GM18519 (cell line): ENCODE measurements around the gene SAMM50.

ENCODE experiments used
- ATAC-seq: cut with Tn5 transposase; IDR thresholded peaks from one replicate; pipeline ENCODE4 v1.9.1; 2021; ENCODE audit warnings: mild to moderate bottlenecking, moderate library complexity; ENCODE audit not compliant: unreplicated experiment, low FRiP score

The SAMM50 gene

DNA sequence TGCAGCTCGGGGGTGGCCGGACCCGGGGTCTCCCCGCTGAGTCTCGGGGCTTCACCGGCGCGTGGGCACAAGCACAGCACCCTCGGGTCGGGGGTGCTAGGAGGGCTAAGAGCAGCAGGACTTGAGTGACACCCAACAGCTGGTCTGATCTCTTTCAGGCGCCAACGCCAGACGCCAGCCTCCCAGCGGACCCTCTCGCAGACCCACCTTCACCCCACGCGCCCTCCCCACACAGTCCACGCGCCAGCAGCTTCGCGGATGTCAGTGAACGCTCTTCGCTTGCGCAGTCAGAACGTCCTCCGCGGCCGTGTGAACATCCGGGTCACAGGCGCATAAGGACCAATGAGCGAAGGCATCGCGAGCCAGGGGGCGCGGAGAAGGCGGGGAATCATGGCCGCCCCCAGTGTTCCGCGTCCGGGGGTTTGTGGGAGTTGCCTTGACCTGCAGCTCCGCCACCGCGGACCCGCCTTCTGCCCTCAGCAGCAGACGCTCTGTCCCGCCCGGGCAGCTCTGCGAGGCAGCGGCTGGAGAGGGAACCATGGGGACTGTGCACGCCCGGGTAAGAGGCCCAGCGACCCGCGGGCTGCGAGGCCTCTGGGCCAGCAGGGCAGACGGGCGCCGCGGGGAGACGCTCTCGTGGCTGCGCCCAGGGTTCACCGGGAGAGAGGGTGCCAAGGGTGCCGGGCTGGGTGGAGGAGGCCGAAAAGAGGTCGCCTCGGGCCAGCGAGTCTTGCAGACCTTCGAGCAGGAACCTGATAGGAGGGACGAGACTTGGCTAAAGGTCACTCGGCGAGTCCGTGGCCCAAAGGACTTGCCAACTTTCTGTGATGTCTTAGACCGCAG lies at the start of gene SAMM50:
Gene SAMM50 (plus strand): TSS at position 403 of the 843 bp plus-strand sequence. CDS start 136 bp downstream, at position 539.
- peak; percentile 70 for ATAC-seq

- no peak for ATAC-seq
These were observed 49.6 kb upstream of the SAMM50 start for GRCh38 chr22:43905681-43906080.

GRCh38 chr22:43909708-43910107 lies 45.5 kb upstream of the SAMM50 start:
- ATAC-seq, result no peak

DNA sequence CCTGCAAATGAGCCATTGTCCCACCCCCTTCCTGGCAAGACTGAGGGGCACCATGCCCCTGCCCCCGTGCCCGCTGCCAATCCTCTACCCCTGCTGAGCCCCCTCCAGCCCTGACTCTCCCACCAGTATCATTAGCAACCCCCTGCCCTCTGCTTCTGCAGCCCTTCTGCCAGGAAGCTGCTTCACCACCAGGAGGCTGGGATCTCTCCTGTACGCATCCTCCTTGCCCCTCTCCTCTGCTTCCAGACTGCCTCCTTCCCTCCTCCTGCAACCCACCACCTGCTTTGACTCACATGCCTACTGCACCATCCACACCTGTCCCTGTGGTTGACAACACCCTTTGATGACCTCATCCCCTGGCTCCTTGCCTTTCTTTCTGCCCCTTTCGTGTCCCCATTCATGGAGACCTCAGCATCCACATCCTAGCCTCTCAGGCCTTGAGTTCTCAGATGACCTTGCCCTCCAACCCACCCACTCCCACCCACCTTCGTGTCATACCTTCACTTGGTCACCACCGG lies 45.0 kb upstream of the SAMM50 start:
- no peak for ATAC-seq

DNA sequence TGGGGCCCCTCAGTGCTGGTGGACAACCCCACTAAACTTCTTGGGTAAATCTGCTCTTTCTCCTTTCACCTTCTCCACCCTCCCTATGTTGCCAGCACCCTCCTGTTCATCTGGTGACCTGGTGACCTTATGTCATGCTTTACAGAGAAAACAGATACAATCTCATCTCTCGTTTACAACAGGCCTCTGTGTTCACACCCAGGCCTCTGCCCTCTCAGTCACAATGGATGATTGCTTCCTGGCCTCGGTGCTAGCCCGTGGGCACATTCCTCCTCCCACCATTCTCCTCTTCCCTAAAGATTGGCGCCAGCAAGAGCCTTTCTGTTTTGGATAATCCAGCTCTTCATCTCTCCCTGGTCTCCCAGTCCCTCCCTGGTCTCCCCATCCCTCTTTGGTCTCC lies 43.9 kb upstream of the SAMM50 start:
- ATAC-seq, result no peak

DNA sequence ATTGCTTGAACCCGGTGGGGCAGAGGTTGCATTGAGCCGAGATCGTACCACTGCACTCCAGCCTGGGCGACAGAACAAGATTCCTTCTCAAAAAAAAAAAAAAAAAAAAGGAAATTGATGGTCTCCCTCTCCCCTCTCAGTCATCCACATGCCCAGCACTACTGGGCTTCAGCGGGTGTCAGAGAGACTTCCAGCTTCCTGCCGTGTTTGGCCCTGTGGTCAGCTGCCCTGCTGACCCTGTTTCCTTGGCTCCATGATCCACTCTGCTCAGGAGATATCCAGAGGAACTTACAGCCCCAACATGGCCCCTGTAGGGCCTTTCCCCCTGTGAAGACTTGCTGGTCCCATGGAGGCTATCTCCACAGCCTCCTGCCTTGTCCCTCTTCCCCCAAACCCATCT lies 37.7 kb upstream of the SAMM50 start:
- ATAC-seq, result no peak

DNA sequence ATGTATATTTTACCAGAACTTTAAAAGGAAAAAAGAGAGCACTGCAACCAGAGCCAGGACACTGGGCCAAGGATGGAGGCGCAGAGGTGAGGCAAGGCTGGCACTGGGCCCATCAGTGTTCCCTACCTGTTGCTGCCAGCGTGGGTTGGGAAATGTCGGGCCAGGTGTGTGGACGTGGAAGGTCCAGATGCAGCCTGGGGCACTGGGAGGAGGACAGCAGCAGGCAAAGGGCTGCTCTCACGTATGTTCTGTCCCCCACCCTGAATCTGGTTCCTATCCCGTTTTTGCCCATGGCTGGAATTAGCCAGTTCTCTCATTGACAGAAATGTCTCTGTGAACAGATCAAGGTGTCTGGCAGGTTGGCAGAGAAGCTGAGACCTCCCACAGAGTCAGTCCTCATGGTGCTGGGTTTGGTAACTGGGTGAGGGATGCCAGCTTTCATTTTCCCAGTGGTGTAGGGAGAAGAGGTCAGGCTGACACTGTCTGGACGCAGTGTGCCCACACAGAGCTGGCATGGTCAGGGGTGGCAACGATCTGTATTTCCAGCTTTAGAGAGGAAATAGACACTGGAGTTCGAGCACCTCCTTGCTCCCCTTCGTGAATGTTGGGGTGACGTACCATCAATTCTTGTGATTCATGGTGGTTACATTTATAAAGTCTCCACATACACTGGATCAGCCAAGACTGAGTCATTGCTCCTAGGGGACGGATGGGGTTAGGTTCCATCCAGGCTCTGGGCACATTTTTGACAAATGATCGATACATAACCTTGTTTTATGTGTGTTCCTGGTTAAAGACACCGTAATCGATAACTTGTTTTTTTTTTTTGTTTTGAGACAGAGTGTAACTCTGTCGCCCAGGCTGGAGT lies 35.9 kb upstream of the SAMM50 start:
- ATAC-seq, result no peak

- ATAC-seq, result no peak
These were observed 33.9 kb upstream of the SAMM50 start for GRCh38 chr22:43921370-43921769.

DNA sequence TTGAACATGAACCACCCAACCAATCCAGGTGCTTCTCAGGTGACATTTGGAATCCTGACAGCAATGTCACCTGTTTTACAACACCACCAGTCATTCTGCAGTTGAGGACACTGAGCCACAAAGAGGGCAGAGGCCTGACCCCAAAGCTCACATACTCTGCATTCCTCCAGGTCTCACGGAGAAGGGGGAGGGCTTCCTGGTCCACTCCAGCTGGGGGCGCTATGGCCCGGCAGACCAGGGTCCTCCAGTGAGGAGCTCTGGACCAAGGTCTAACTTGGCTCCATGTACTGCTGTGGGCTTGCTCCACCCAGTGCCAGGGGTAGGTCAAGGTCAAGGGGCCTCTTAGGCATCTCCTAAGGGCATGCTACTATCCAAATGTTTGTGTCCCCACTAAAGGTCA lies 33.1 kb upstream of the SAMM50 start:
- no peak for ATAC-seq

- no peak for ATAC-seq
These were observed 32.1 kb upstream of the SAMM50 start for GRCh38 chr22:43923191-43923590.

DNA sequence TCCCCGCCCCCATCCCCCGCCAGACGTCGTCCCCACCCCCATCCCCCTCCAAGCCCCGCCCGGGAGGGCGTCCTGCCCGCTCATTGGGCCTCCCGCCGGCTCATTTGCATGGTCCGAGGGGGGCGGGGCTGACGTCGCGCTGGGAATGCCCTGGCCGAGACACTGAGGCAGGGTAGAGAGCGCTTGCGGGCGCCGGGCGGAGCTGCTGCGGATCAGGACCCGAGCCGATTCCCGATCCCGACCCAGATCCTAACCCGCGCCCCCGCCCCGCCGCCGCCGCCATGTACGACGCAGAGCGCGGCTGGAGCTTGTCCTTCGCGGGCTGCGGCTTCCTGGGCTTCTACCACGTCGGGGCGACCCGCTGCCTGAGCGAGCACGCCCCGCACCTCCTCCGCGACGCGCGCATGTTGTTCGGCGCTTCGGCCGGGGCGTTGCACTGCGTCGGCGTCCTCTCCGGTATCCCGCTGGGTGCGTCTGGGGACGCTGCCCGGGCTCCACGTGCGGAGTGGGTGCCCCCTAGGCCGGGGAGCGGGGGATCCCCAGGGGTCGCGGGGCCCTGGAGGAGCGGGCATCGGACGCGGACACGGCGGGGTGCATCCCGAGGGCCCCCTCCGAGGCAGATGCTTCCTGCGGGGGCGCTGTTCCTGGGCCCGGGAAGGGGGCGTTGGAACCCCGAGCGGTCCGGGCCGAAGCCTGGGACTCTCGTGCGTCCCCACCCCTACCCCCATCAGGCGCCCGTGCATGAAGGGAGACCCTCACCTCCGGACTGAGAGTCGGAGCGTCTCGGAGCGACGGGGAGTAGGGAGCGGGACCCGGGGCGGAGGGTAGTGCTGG lies 31.4 kb upstream of the SAMM50 start, which contains the start of gene PNPLA3:
Gene PNPLA3 (plus strand): TSS at position 175 of the 834 bp plus-strand sequence. CDS start 107 bp downstream, at position 282.
- ATAC-seq, result no peak

DNA sequence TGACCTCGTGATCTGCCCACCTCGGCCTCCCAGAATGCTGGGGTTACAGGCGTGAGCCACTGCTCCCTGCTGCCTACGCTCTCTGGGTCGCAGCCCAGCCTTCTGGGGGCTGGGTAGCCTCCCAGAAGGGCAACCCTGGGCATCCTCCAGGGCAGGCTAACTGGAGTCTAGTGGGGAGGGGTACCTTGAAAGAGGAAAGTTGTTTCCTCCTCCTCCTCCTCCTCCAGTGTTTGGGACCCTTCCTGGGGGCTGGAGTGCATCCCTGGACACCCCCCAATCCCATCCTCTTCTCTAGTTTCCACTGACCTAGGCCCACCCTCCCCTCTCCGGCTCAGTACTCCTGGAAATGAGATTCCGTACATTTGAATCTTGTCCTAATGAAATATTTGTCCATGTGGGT lies 30.4 kb upstream of the SAMM50 start:
- no peak for ATAC-seq

- ATAC-seq, result no peak
These were observed 29.6 kb upstream of the SAMM50 start for GRCh38 chr22:43925433-43926348.

GRCh38 chr22:43926349-43926710 lies 28.9 kb upstream of the SAMM50 start:
- ATAC-seq, result no peak

DNA sequence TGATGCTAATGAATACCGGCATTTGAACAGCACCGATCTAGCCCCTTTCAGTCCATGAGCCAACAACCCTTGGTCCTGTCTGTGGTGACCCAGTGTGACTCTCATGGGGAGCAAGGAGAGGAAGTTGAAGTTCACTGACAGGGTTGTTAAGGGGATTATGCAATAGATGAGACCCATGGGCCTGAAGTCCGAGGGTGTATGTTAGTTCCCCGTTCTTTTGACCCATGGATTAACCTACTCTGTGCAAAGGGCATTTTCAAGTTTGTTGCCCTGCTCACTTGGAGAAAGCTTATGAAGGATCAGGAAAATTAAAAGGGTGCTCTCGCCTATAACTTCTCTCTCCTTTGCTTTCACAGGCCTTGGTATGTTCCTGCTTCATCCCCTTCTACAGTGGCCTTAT lies 26.8 kb upstream of the SAMM50 start:
- ATAC-seq, result no peak

- ATAC-seq, result no peak
These were observed 26.3 kb upstream of the SAMM50 start for GRCh38 chr22:43928908-43929307.

GRCh38 chr22:43931771-43932170 lies 23.5 kb upstream of the SAMM50 start:
- no peak for ATAC-seq

DNA sequence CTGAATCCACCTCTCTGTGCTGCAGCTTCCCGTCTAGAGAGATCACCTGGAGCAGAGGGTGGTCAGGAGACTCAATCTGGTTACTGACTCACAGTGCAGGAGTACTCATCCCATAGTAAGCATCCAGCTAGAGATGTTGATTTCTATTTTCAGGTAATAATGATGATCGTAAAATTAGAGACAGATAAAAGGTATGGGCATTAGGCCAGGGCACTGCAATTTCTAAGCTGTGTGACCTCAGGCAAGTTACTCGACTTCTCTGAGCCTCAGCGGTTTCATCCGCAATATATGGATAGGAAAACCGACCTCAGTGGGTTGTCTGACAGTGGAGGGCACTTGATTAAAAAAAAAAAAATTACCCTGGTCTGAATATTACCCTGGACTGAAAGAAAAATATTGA lies 13.8 kb upstream of the SAMM50 start:
- no peak for ATAC-seq

GRCh38 chr22:43944670-43945430 lies 10.4 kb upstream of the SAMM50 start:
- ATAC-seq, result no peak
